Endometrium (tissue), 2 donors: ENCODE measurements around the gene KIF24.
"Not testable (repeated sequence)": the region's sequence is repeated elsewhere in the genome, so short reads cannot be mapped to it uniquely, and the experiment has no call there.

Source experiments
- FAIRE-seq: peaks from 2 replicates; lab custom pipeline; 2012; peaks lifted over from hg19 to GRCh38; lab: Jason Lieb, UNC
- donor health status: control.
- donor health status: control.

KIF24 gene

DNA sequence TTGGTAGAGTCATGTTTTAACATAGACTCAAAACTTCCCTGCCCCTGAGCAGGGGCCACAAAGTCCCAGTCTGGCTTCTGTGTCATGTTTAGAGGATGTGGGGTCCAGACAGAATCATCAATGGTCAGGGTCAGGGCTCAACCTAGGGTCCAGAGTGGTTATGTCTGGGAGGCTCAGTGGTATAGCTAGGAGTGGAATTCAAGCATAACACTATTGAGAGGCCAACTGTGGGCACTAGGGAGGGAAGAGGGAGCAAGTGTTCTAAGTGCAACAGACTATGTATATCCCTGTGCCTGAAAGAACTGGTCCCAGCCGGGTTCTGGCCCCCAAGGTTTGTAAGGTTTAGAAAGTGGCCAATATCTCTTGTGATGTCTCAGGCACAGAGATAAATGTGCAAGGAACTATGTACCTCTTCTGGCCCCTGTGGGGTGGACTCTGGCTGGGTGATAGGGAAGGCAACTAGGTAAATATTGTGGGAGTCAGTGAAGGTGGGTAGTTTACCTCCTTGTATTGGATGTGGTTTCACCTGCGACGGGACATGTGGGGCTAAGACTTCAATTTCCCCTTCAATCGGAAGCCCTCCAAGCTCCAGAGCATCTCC, 33.6 kb upstream of the KIF24 start:
- FAIRE-seq: no peak

DNA sequence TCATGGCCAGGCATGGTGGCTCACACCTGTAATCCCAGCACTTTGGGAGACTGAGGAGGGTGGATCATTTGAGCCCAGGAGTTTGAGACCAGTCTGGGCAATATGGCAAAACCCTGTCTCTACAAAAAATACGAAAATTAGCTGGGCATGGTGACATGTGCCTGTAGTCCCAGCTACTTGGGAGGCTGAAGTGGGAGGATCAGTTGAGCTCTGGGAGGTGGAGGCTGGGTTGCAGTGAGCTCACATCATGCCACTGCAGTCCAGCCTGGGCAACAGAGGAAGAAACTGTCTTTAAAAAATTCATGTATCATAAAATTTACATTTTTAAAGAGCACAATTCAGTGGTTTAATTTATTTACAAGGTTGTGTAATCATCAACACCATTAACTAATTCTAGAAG, 23.9 kb upstream of the KIF24 start:
- not testable (repeated sequence) for FAIRE-seq

DNA sequence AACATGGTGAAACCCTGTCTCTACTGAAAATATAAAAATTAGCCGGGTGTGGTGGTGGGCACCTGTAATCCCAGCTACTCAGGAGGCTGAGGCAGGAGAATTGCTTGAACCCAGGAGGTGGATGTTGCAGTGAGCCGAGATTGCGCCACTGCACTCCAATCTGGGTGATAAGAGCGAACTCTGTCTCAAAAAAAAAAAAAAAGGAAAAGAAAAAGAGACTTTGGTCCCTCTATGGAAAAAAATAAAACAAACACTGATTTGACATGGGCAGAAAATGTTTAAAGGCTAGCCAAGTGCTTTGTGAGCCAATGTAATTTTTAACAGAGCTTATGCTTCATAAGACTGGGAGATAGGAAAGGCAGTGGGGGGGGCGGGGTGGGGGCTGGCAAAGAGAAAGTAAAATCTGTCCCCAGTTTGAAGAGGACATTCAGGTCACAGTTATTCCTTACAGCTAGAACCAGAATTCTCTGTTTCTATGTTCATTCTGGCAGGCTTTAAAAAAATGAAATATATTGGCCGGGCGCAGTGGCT, 23.1 kb upstream of the KIF24 start:
- not testable (repeated sequence) for FAIRE-seq

DNA sequence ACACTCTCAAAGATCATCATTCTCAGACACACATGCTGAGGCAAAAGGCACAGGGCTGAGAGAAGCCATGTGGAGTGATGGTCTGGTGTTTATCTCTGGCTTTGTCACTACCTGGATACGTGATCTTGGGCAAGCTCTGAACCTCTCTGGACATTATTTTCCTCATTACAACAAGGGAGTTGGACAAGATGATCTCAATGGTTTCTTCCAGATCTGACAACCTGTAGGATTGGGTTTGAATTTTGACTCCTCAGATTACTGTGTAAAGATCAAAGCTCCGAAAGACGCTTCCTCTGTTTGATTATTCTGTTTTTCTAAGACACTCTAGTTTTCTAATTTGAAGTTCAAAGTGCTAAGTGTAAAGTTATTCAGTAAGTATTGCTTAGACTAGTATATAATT, 20.3 kb upstream of the KIF24 start:
- no peak for FAIRE-seq

DNA sequence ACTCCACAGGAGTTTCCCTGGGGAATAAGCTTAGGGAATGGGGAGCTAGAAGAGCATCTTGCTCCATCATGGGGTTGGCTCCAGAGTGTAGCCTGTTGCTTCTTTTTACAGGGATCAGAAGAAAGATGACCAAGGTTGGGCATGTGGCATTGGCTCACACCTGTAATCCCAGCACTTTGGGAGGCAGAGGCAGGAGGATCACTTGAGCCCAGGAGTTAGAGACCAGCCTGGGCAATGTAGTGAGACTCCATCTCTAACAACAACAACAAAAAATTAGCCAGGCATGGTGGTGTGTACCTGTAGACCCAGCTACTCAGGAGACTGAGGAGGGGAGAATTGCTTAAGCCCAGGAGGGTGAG, 18.7 kb upstream of the KIF24 start:
- no peak for FAIRE-seq

DNA sequence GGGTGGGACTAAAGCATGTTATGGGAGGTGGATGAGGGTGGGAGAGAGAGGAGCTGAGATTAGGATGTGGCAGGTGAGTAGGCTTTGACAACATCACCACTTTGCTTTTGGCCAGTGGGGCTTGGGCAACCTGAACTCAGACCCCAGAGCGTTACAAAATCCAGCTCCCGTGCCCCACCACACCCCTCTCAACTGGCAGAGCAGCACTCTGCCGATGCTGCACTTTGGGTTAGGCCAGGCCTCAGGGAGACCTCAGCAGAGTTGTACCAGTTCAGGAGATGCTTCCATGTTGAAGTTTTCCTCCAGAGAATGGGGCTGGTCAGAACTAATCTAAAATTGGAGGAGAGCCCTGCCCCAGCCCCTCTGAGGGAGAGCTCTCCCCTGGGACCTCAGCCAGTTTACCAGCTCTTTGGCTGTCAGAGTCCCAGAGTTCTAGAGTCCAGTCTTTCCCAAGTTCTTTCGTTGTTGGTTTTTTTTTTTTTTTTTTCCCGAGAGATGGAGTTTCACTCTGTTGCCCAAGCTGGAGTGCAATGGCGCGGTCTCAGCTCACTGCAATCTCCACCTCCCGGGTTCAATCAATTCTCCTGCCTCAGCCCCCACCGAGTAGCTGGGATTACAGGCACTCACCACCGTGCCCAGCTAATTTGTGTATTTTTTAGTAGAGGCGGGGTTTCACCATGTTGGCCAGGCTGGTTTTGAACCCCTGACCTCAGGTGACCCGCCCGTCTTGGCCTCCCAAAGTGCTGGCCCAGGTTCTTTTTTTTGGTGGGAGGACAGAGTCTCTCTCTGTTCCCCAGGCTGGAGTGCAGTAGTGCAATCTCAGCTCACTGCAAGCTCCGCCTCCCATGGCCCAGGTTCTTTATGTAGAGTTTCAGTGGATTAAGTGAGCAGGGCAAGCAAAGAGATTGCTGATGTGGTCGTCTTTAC, 18.1 kb upstream of the KIF24 start:
- FAIRE-seq: no peak

DNA sequence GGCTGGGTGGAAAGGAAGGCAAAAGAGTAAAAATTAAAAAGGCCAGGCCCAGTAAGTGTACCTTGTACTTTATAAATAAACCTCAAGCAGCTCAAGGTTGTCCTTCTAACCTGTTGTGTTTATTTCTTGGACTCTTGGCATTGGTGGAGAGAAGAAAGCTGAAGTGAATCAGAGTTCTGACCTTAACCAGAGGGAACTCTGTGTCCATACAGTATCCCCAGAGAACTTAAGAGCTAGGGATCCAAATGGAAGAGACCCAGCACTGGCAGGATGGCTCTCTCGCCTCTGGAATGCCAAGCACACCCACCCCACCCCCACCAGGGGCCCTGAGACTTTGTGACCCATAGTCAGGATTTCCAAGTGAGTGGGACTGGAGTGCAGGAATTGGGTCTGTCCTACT, 14.5 kb upstream of the KIF24 start:
- no peak for FAIRE-seq

DNA sequence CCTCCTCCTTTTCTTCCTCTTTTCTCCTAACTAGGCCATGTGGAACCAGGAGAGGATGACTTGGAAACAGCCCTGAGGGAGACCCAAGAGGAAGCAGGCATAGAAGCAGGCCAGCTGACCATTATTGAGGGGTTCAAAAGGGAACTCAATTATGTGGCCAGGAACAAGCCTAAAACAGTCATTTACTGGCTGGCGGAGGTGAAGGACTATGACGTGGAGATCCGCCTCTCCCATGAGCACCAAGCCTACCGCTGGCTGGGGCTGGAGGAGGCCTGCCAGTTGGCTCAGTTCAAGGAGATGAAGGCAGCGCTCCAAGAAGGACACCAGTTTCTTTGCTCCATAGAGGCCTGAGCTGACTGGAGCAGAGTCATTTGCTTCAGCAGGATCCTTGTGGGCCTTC, 14.0 kb upstream of the KIF24 start:
- FAIRE-seq: no peak

DNA sequence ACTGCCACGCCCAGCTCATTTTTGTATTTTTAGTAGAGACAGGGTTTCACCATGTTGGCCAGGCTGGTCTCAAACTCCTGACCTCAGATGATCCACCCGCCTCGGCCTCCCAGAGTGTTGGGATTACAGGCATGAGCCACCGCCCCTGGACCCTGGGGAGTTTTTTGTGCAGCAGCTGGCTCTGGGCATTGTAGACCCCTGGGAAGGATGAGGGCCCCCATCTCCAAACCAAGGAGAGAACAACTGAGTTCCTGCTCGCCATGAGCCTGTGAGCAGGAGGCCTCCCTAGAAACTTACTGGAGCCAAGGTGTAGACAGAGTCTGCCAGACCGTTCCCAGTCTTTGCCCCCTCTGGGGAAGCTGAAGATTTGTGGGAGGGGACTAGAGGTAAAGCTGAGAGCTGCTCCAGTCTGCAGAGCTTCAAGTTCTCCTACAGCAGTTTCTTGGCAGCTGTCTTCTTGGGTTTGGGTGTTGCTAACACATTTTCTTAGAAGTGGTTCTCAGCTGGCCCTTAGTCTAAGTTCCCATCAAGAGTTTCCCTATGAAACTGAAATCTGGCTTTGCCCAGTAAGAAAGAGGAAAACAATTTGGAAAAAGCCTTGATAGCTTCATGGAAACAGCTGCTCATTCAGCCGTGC, 12.7 kb upstream of the KIF24 start:
- no peak for FAIRE-seq

DNA sequence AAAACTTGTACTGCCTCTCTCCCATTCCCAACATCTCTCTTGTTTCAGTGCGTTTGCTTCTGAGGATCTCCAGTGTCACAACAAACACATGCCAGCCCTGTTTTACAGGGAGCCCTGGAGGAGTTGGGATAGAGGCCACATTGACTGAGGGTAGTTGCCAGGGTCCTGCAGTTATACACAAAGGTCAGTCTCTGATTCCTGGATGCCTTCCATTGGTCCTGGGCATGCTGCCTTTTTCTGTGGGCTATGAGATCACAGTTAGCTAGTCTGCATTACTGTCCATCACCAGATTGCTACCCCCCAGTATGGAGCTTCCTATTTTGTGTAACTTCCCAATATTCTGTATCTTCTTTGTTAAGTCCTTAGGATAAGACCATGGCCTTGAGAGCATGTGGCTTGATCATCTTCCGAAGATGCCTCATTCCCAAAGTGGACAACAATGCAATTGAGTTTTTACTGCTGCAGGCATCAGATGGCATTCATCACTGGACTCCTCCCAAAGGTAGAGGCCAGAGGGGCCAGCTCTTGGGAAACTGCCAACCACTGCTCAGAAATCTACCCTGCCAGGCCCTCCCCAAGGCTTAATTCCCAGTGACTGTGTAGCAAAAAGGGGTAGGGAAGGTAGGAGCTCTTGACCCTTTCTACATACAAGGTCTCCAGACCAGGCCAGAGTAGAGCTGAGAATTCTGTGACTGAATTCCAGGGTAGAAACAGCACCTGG, 9.8 kb upstream of the KIF24 start:
- no peak for FAIRE-seq

DNA sequence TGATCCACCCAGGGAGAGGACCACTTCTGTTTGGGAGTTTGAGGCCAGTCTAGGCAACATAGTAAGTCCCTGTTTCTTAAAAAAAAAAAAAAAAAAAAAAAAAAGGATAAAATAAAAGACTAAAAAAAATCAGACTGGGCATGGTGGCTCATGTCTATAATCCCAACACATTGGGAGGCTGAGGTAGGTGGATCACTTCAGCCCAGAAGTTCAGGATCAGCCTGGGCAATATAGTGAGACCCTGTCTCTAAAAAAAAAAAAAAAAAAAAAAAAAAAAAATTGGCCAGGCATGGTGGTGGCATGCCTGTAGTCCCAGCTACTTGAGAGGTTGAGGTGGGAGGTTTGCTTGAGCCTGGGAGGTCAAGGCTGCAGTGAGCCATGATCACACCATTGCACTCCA, 9.0 kb upstream of the KIF24 start:
- not testable (repeated sequence) for FAIRE-seq

DNA sequence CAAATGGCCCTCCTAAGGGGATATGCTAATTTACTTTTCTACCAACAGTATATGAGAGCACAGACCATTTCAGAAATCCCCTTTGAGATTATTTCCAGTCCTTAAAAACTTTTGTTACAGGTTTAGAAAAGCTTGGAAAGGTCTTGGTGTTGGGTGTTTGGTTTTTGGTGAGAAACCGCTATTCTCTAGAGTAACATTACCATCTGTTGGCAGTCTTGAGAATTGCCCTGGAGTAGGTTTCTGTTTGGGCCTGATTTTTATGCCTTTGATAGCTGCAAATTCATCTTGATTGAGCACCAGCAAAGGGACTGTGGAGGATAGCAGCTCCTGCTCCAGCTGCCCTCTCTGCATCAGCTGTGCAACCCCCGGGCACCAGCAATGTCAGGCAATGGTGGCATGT, 8.3 kb upstream of the KIF24 start:
- FAIRE-seq: no peak

DNA sequence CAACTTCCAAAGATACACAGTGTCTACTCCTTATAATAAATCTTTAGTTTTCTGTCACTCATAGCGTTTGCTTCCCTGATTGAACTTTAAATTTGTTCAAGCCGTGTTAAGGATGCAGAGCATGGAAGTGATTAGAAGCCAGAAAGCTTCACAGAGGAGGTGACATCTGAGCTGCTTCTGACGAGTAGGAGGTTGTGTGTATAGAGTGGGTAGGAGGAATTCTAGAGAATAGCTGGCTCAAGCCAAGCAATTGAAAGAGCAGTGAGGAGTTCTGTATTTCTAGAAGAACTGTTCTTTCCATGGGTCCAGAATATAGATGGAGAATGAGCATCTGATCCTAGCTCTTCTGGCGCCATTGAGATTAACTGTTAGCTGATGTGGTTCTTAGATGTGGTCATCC, 6.3 kb upstream of the KIF24 start:
- no peak for FAIRE-seq

DNA sequence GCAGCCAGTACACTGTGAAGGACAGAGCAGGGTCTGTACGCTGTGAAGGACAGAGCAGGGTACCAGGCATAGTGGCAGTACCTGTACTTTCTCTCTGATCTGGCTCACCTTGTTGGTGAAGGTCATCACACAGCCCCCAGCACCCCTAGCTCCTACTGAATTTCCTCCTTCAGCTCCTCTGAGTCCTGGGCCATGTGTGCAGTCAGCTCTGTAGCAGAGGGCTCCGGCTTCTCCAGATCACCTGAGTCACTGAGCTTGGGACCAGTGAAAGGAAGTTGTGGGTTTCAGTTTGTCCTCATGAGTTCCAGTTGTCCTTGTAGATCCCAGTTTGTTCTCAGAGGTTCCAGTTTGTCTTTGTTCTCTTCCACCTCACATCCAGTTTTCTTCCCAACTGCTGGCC, 5.8 kb upstream of the KIF24 start:
- FAIRE-seq: no peak

DNA sequence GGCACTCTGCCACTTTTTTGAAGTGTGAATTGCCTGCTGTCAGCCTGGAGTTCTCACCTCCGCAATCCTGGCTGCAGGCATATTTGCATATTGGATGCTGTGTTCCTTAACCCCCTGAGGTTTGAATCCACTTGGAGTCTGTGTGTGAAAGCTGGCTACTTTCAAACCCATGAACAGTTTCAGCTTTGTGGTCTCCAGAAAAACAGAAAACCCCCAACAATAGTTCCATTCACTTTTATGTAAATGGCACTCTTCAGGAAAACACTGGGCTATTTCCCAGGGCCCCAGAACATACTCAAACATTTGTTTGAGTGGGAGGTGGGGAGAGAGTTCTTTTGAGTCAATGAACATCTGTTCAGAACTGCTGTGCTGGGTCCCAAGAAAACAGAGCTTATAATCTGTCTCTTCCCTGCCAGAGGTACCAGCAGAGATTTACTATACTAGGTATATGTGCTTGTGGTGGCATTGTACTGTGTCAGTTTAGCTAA, 5.3 kb upstream of the KIF24 start:
- no peak for FAIRE-seq

DNA sequence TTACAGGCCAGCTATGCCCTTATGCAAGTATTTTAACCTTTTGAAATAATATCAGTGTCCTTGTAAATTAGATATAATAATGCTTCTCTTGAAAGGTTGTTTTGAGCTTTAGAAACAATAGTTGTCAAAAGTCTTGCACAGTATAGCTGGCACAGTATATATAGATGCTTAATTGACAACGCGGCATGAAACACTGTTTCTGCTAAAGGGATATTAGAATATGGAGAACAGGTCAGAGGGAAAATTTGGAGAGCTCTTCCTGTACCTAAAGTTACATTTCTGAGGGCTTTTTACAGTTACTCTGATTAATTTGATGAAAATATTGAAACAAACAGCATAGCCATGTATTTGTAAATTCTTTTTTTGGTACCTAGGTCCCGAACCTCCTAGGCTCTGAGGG, 4.8 kb upstream of the KIF24 start:
- FAIRE-seq: no peak

DNA sequence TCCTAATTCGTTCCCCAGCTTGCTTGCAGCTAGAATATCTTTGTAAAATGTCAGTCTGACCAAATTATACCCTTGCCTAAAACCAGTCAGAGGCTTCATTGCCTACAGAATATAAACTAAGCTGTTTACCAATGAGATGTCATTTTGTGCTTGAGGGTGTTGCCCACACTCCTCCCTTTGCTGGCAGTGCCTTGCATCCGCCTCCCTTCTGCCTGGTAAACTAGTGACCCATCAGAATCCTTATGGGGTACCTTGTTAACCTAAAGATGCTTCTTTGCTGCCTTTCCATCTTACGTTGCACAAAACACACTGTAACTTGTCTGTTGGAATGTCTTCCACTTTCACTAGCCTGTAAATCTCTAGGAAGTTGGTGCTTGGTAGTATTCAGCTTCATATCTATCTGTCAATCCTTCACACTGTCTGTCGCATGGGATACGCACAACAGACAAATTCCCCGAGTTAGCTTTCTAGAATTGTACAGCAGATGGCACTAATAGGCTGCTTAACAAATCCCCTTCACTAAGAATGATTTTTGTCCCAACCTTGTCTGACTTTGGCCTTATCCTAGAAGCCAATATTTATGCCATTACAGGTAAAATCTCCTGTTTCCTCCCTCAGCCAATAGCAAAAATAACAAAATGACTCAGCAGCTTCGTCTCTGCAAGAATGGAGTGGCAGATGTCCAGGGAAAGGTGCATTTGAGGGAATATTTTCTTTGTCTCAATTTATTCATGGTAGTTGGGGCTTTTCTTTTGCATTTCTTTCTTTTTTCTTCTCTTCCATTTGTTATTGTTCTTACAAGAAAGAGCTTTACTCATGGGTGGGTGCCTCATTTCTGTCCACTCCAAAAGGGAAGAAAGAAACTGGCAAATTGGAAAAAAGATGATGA, 3.3 kb upstream of the KIF24 start:
- no peak for FAIRE-seq

DNA sequence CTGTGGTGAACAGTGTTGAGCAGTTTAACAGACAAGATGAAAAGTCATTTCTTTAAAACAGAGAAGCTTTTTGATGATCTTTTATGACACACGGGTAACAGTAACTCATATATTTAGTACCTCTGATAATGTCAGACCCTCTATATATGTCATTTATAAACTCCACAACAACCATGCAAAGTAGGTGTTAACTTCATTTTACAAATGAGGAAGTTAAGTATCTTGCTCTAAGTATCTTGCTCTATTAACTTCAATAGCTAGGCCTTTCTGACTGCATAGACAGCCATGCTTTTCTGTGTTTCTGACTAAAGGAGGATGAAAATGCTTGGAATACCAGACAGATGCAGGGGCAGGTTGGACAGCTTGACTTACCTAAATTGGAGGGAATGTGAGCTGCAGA, 2.1 kb upstream of the KIF24 start:
- FAIRE-seq: no peak

DNA sequence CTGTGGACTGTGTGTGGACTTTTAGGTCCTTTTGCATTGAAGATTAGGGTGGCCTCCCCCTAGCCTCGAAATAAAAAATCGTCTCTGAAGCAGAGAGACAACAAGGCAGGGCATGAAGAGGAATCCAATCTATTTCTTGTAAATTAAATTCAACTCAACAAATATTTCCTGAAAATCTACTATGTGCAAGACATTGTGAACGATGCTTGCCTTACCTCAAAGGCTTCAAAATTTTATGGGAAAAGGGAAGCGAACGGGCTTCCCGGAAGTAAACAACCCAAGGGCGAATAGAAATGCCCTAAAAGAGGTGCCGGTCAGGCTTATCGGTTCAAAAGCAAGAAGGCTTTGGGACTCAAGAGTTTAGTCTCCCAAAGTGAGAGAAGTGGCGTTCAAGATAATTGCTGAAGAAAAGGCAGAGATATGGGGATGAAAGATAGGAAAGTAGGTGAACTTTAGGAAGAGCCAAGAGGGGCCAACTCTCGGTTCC, 525 bp downstream of the KIF24 start:
- FAIRE-seq: no peak

DNA sequence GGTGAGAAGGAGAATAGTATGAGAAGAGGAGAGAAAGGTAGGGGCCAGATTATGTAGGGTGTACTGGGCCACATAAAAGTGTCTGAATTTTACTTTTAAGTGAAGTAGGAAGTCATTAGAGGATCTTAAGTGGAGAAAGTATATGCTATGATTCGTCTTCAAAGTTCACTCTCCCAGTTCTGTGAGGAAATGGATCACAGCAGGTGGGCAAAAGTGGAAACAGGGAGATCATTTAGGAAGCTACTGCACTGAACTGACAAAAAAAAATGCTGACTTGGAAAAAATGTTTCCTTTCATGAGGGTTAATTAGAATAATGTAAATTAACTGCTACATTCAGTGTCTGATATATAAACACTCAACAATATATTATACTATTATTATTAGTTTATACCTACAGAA, 2.4 kb downstream of the KIF24 start:
- no peak for FAIRE-seq
